ENCODE measurements around the gene E2F7. TPM values are rescaled to one million over a fixed set of nuclear protein-coding genes. Genes with fewer than 3 reads are reported as not detected.

E2F7 gene
- total and polyA plus RNA-seq, 2 of the 8 experiments (the other 6 are each of a cell fraction or from before 2014, with no cell fraction given) = 8.8 to 18.5 TPM

- TF ChIP-seq CHD7 (IDR thresholded peaks at IDR 0.05; ENCODE audit: insufficient replicate concordance, low read length) (no peak), POU5F1 (IDR thresholded peaks at IDR 0.05; ENCODE audit: low read depth, low read length) (no peak), TEAD4 (IDR thresholded peaks at IDR 0.05; ENCODE audit: low read depth, low read length) (no peak), BACH1 (IDR thresholded peaks at IDR 0.05; ENCODE audit: low read length) (no peak), TAF1 (IDR thresholded peaks at IDR 0.05; ENCODE audit: low read depth, low read length) (no peak)
Measured at GRCh38 chr12:77062846-77063461, 2.4 kb downstream of the E2F7 start (continued).

All from H1 (cell line).